ENCODE results near the gene STRIP2. TPM values are rescaled to one million over a fixed set of nuclear protein-coding genes. Genes with fewer than 3 reads are reported as not detected.
"Not testable (repeated sequence)": the region's sequence is repeated elsewhere in the genome, so short reads cannot be mapped to it uniquely, and the experiment has no call there.

STRIP2 gene
- total RNA-seq, 2 donors from 2014 or later: 51.7 to 78.4 TPM

- no peaks in the 10 kb centered on the region for H3K9me3 Mint-ChIP-seq
- H3K36me3 Mint-ChIP-seq (ENCODE audit: low read depth): peaks cover 70% of the 10 kb centered on the region
- no peaks in the 10 kb centered on the region for H3K4me1 Mint-ChIP-seq
- no peak overlapping the region for H3K27ac Mint-ChIP-seq
- ATAC-seq (replicated peaks): no peak
- no peaks in the 10 kb centered on the region for H3K27me3 Mint-ChIP-seq
- H3K4me3 Mint-ChIP-seq: no peak overlapping the region
Observed at GRCh38 chr7:129480674-129481363, 46.6 kb downstream of the STRIP2 start.

- not testable (repeated sequence) for H3K27me3 Mint-ChIP-seq; H3K4me1 Mint-ChIP-seq; H3K4me3 Mint-ChIP-seq; H3K9me3 Mint-ChIP-seq; ATAC-seq (replicated peaks); H3K27ac Mint-ChIP-seq
- H3K36me3 Mint-ChIP-seq (ENCODE audit: low read depth): peaks cover 76% of the 10 kb centered on the region
Observed at GRCh38 chr7:129481376-129481775, 47.1 kb downstream of the STRIP2 start.

- Mint-ChIP-seq H3K27ac (no peak overlapping the region), H3K4me3 (no peak overlapping the region), H3K9me3 (no peaks in the 10 kb centered on the region), H3K27me3 (no peaks in the 10 kb centered on the region), H3K36me3 (ENCODE audit: low read depth) (peaks cover 82% of the 10 kb centered on the region), H3K4me1 (no peaks in the 10 kb centered on the region)
- no peak for ATAC-seq (replicated peaks)
Observed at GRCh38 chr7:129482781-129483180, 48.5 kb downstream of the STRIP2 start.

GRCh38 chr7:129489491-129489890 lies 55.3 kb downstream of the STRIP2 start:
- Mint-ChIP-seq H3K27ac (no peak overlapping the region), H3K4me3 (no peak overlapping the region), H3K4me1 (no peaks in the 10 kb centered on the region), H3K36me3 (ENCODE audit: low read depth) (peaks cover 46% of the 10 kb centered on the region), H3K9me3 (no peaks in the 10 kb centered on the region), H3K27me3 (no peaks in the 10 kb centered on the region)
- ATAC-seq (replicated peaks): no peak

GRCh38 chr7:129492391-129492790 lies 58.2 kb downstream of the STRIP2 start:
- peaks cover 17% of the 10 kb centered on the region for H3K36me3 Mint-ChIP-seq (ENCODE audit: low read depth)
- no peak overlapping the region for H3K4me3 Mint-ChIP-seq
- H3K4me1 Mint-ChIP-seq: no peaks in the 10 kb centered on the region
- H3K27ac Mint-ChIP-seq: peak overlapping the region; percentile 95
- peak; percentile 13 for ATAC-seq (replicated peaks)
- no peaks in the 10 kb centered on the region for H3K9me3 Mint-ChIP-seq
- H3K27me3 Mint-ChIP-seq: no peaks in the 10 kb centered on the region

GRCh38 chr7:129493555-129493954 lies 59.3 kb downstream of the STRIP2 start:
- H3K4me3 Mint-ChIP-seq: peak overlapping the region; percentile 25
- H3K4me1 Mint-ChIP-seq: no peaks in the 10 kb centered on the region
- ATAC-seq (replicated peaks): peak; percentile 34
- H3K27me3 Mint-ChIP-seq: no peaks in the 10 kb centered on the region
- H3K27ac Mint-ChIP-seq: peak overlapping the region; percentile 95
- peaks cover 6% of the 10 kb centered on the region for H3K36me3 Mint-ChIP-seq (ENCODE audit: low read depth)
- no peaks in the 10 kb centered on the region for H3K9me3 Mint-ChIP-seq

- peaks cover under 1% of the 10 kb centered on the region for H3K36me3 Mint-ChIP-seq (ENCODE audit: low read depth)
- H3K4me3 Mint-ChIP-seq: peak overlapping the region; percentile 25
- no peaks in the 10 kb centered on the region for H3K4me1 Mint-ChIP-seq
- no peaks in the 10 kb centered on the region for H3K9me3 Mint-ChIP-seq
- H3K27me3 Mint-ChIP-seq: no peaks in the 10 kb centered on the region
- peak; percentile 90 for ATAC-seq (replicated peaks)
- H3K27ac Mint-ChIP-seq: peak overlapping the region; percentile 95
Observed at GRCh38 chr7:129494041-129494440, 59.8 kb downstream of the STRIP2 start.

- Mint-ChIP-seq H3K9me3 (no peaks in the 10 kb centered on the region), H3K27ac (peak overlapping the region; percentile 10), H3K36me3 (ENCODE audit: low read depth) (no peaks in the 10 kb centered on the region), H3K27me3 (no peaks in the 10 kb centered on the region), H3K4me3 (no peak overlapping the region), H3K4me1 (no peaks in the 10 kb centered on the region)
- ATAC-seq (replicated peaks): no peak
Observed at GRCh38 chr7:129495987-129496386, 61.8 kb downstream of the STRIP2 start.

DNA sequence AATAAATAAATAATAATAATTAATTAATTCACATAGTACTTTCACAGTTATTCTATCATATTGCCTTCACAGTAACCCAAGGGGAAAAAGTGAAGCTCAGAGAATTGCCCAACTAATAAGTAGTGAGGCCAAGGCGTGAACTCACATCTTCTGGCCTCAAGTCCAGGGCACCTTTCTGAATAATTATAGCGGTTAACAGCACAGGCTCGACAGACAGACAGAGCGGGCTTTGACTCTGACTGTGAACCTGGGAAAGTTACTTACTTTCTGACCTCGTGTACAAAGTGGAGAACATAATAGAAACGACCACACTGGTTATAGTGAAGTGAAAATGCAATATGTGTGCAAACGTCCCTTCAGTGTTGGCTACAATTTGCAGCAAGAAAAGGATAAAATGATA lies 62.4 kb downstream of the STRIP2 start:
- Mint-ChIP-seq H3K36me3 (ENCODE audit: low read depth) (no peaks in the 10 kb centered on the region), H3K27ac (peak overlapping the region; percentile 20), H3K4me3 (no peak overlapping the region), H3K9me3 (no peaks in the 10 kb centered on the region), H3K27me3 (no peaks in the 10 kb centered on the region), H3K4me1 (no peaks in the 10 kb centered on the region)
- no peak for ATAC-seq (replicated peaks)

DNA sequence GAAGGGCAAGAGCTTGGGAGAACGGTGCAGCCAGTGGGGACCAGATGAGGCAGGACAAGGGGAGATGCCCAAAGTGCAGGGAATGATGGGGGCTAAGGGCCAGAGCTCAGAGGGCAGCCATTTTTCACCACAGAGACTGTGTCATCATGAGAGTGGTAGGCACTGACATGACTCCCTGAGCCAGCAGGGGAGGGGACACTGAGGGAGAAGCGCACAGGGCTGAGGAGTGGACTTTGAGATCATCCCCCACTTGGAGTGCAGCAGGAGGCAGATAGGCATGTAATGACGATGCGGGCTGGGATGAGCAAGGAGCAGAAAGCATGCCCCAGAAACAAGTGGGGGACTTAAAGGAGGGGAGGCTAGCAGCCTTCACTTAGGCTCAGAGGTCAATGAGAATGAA lies 62.9 kb downstream of the STRIP2 start:
- Mint-ChIP-seq H3K27me3 (no peaks in the 10 kb centered on the region), H3K27ac (peak overlapping the region; percentile 20), H3K9me3 (no peaks in the 10 kb centered on the region)

DNA sequence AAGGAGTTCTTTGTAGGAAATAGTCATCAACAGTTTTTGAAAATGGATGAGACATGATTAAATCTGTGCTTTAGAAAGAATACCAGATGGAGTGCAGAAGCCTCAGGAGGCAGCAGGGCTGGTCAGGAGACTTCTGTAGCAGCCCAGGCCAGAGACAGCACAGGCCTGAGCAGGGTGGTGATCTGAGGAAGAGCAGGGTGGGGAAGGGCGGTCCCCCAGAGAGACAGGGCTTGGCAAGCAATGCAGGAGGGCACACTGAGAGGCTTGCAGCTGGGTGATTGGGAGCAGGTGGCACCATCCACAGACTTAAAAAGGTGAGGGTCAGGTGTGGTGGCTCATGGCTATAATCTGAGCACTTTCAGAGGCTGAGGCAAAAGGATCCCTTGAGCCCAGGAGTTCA lies 63.8 kb downstream of the STRIP2 start:
- no peak for ATAC-seq (replicated peaks)
- Mint-ChIP-seq H3K4me3 (no peak overlapping the region), H3K36me3 (ENCODE audit: low read depth) (no peaks in the 10 kb centered on the region), H3K27me3 (no peaks in the 10 kb centered on the region), H3K9me3 (no peaks in the 10 kb centered on the region), H3K4me1 (peaks cover under 1% of the 10 kb centered on the region), H3K27ac (peak overlapping the region; percentile 23)

More for the DNA sequence above, 62.9 kb downstream of the STRIP2 start:
- H3K4me1 Mint-ChIP-seq: no peaks in the 10 kb centered on the region
- H3K36me3 Mint-ChIP-seq (ENCODE audit: low read depth): no peaks in the 10 kb centered on the region
- no peak overlapping the region for H3K4me3 Mint-ChIP-seq
- ATAC-seq (replicated peaks): no peak

GRCh38 chr7:129499999-129500398 lies 65.8 kb downstream of the STRIP2 start:
- ATAC-seq (replicated peaks): no peak
- no peaks in the 10 kb centered on the region for H3K9me3 Mint-ChIP-seq

GRCh38 chr7:129501760-129502707 lies 67.8 kb downstream of the STRIP2 start, which contains the start of gene SMKR1:
Gene SMKR1 (plus strand): TSS chr7:129502531. CDS start chr7:129502825, 294 bp downstream.
- Mint-ChIP-seq H3K27me3 (no peaks in the 10 kb centered on the region), H3K4me1 (peaks cover 7% of the 10 kb centered on the region), H3K36me3 (ENCODE audit: low read depth) (no peaks in the 10 kb centered on the region), H3K27ac (peak within 1 kb of the TSS; percentile 67), H3K4me3 (peak within 1 kb of the TSS; percentile 69), H3K9me3 (no peaks in the 10 kb centered on the region)
- ATAC-seq (replicated peaks): peak; percentile 98

More at GRCh38 chr7:129499999-129500398, 65.8 kb downstream of the STRIP2 start:
- peaks cover 7% of the 10 kb centered on the region for H3K4me1 Mint-ChIP-seq
- no peak overlapping the region for H3K4me3 Mint-ChIP-seq
- no peaks in the 10 kb centered on the region for H3K27me3 Mint-ChIP-seq
- H3K27ac Mint-ChIP-seq: no peak overlapping the region
- H3K36me3 Mint-ChIP-seq (ENCODE audit: low read depth): no peaks in the 10 kb centered on the region

DNA sequence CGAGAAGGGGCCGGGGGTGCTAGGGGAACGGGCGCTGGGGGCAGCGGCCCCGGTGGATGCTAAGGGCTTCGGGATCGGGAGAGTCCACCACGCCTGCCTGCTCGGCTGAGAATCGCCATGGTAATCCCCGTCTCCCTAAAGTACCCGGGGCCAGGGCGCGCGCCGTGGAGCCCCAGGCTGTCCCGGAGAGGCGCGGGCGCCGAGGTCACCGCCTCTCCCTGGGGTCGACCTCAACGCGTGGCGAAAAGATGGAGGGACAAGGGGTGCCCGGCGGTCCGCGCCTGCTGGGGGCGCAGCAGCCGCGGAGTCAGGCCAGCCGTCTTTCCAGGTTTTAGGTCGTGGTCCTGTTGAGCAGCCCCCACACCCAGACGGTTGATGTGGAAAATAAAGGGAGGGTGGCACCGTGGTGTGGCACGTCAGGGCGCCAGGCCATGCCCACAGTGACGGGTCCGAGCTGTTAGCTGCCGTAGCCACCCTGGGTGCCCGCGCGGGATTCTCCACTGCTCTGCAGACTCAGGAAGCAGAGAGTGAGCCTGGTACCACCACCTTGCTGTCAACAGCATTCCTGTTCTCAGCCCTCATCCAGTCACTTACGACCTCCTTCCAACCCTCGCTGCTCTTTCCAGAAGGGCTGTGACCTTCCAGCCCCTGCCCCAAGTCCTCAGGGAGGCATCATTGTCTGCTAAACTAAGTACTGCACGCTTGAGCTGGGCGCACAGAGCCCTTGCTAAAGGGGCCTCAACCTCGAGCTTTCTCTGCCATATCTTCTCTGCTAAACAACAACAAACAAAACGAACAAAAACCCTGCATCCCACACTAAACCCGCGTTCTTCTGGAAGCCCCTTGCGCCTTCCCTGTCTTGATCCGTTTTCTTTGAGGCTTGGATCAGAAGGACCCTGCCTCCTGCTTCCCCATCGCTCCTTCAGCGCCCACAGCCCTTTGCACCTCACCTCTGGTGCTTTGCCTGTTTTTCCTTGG lies 68.8 kb downstream of the STRIP2 start:
- H3K4me3 Mint-ChIP-seq: peak overlapping the region; percentile 69
- peak; percentile 18 for ATAC-seq (replicated peaks)
- H3K27ac Mint-ChIP-seq: peak overlapping the region; percentile 57
- peaks cover 7% of the 10 kb centered on the region for H3K4me1 Mint-ChIP-seq
- no peaks in the 10 kb centered on the region for H3K27me3 Mint-ChIP-seq
- no peaks in the 10 kb centered on the region for H3K36me3 Mint-ChIP-seq (ENCODE audit: low read depth)
- no peaks in the 10 kb centered on the region for H3K9me3 Mint-ChIP-seq

Data from activated T-helper 17 cell treated with anti-CD3 and anti-CD28 coated beads, Interleukin-2, amount 50 U/mL, for 72 hours (primary cell).